CD1c-positive myeloid dendritic cell (primary cell): ENCODE results near the gene LGALS7.

ENCODE experiments used
- DNase-seq: peaks from one replicate; pipeline ENCODE4 v3.0.0-alpha.2; 2016; ENCODE audit errors: extremely low spot score

Gene LGALS7

DNA sequence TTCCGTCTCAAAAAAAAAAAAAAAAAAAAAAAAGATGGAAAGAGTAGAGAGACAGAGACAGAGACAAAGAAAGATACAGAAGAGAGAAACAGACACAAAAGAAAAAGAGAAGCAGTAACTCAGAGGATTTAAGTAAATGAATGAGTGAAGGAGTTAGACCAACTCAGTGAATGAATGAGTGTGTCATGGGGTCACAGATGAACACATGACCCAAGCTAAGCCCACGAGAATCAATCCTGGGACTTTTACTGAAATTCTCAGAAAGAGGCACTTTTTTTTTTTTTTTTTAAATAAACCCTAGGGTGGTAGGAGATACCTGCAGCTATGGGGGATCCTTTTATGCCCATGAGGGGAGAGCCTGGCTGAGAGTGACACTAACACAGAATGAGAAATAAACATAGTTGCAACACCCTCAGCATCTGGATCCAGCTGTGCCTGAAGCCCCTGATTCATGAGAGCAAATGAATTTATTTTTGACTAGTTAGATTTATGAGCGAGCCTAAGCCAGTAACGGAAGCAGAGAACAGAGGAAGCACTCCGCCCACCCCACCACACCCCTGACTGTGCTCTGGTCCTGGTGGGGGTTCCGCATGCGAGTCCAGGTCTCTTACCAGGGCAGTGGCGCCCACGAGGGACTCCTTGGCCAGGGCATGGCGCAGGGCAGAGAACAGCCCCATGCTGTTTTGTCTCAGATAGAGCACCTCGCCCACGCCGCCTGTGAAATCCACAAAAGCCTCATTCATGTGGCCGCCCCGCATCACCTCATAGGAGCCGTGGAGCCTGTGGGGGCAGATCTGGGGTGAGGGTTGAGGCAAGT is 33.7 kb downstream of the LGALS7 start:
- DNase-seq = peak; percentile 18

DNA sequence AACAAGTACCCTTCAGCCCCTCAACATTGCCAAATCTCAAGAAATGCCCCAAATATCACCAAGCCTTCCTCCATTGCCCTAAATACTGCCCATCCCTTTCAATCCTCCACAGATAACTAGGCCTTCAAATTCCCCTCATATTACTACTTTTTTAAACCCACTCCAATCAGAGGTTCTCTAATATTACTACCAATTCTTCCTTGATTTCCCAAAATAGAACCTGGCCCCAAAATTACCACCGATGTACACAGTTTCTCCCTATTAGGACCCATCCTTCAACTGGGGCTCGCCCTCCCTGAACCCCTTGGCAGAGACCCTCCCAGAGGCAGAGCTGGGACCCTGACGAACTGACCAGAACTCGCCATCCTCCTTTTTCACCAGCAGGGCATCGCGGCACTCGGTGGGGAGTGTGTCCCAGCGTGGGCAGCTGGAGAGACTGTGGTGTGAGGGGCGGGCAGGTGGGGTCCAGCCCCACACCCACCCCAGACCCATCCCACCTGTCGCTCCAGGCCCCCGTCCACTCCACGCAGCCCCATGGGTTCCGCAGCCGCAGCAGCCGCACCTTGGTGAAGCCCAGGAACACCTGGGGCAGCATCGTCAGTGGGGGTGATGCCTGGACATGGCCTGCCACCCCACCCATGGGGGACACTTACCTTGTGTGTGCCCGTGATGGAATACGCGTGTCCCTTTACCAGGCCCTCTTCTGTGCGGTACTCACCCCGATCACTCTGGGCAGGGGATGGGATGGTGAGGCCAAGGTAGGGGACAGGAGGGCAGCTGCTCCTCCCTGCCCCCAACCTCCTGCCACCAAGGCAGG is 35.2 kb downstream of the LGALS7 start:
- DNase-seq = no peak

GRCh38 chr19:38737281-38737865 is 35.9 kb downstream of the LGALS7 start:
- DNase-seq = no peak

GRCh38 chr19:38736413-38737280 is 36.7 kb downstream of the LGALS7 start:
- peak; percentile 37 for DNase-seq

DNA sequence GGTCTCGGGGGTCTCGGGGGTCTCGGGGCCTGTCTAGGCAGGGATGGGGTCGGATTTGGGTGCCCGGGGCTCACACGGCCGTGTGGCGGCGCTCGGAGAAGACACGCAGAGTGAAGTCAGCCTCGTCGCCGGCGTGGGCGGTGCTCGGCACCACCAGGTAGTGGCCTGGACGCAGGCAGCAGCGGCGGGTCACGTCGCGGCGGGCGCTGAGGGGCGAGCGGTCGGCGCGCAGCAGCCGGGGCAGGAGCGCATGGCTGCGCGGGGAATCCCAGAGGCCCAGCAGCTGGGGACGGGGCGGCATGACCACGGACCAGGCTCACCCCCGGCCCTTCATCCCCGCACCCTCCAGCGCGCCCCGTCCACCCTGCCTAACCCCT is 37.3 kb downstream of the LGALS7 start:
- peak; percentile 64 for DNase-seq

- DNase-seq = no peak
Observed at GRCh38 chr19:38735257-38735686, 38.0 kb downstream of the LGALS7 start.

DNA sequence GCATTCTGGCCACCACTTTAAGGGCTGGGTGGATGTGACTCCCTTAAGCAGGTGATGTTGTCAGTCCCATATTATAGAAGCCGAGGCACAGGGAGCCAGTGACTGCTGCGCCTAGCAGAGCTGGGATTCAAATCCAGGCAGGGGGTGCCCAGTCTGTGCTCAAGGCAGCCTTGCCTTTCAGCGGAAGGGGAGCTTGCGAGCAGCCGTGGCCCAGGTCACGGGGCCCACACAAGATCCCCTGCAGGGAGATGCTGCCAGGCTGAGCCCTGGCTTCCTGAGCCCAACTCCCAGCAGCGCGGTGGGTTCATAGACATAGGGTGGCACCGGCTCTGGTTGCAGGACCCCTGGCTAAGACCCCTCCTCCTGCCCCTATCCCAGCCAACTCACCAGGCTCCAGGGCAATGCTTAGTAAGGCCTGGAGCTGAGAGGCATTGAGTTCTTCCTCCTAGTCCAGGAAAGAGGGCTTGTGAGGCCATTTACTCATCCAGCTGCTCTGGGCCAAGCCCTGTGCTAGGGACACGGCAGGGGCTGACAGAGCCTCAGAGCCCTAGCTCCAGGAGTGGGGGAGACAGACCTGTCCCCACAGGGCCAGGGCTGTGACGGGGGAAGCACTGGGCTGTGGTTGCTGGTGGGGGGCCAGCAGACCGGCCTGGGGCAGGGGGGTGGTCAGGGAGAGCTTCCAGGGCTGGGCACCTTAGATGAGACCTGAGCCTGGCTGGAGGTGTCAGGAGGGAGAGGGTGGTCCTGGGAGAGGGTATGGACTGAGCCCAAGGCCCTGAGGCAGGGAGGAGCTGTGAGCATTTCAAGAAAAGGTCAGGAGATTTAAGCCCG is 38.7 kb downstream of the LGALS7 start:
- DNase-seq = peak; percentile 18

DNA sequence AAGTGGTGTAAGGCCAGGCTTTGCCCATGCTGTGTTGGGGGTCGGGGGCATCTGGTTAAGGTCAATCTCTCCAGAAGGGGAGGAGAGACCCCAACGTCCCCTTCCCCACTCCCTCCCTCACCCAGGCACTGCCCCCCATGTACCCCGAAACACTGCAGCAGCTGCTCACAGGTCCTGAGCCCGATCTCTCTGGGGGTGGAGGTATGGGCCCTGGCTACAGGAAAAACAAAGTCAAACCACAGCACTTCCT is 39.2 kb downstream of the LGALS7 start:
- no peak for DNase-seq

- no peak for DNase-seq
Observed at GRCh38 chr19:38733493-38734175, 39.7 kb downstream of the LGALS7 start.

DNA sequence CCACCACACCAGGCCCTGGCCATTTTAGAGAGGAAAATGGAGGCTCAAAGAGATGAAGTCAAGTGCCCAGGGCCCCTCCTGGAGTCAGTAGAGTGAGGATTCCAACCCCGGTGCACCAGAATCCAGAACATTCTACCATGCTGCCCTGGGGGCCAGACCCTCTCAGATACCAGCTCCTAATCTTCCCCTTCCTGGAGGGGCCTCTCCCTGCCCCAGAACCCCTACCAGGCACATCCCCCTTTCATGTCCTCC is 40.1 kb downstream of the LGALS7 start:
- no peak for DNase-seq

GRCh38 chr19:38731654-38732301 is 41.5 kb downstream of the LGALS7 start:
- no peak for DNase-seq

- no peak for DNase-seq
Observed at GRCh38 chr19:38730731-38731589, 42.4 kb downstream of the LGALS7 start.

DNA sequence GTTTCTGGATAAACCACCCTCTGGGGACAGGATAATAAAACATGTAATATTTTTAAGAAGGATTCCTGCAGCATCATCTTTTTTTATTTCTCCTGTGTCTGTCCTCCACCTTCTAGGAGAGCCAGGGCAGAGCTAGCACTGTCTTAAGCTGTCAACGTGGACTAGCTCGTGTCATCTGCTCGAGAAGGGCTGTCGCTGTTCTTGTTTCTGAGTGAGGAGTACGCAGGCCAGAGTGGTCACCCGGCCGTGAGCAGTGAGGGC is 42.9 kb downstream of the LGALS7 start:
- no peak for DNase-seq

GRCh38 chr19:38729653-38730469 is 43.5 kb downstream of the LGALS7 start:
- DNase-seq = peak; percentile 67

GRCh38 chr19:38728752-38729541 is 44.4 kb downstream of the LGALS7 start:
- no peak for DNase-seq

DNA sequence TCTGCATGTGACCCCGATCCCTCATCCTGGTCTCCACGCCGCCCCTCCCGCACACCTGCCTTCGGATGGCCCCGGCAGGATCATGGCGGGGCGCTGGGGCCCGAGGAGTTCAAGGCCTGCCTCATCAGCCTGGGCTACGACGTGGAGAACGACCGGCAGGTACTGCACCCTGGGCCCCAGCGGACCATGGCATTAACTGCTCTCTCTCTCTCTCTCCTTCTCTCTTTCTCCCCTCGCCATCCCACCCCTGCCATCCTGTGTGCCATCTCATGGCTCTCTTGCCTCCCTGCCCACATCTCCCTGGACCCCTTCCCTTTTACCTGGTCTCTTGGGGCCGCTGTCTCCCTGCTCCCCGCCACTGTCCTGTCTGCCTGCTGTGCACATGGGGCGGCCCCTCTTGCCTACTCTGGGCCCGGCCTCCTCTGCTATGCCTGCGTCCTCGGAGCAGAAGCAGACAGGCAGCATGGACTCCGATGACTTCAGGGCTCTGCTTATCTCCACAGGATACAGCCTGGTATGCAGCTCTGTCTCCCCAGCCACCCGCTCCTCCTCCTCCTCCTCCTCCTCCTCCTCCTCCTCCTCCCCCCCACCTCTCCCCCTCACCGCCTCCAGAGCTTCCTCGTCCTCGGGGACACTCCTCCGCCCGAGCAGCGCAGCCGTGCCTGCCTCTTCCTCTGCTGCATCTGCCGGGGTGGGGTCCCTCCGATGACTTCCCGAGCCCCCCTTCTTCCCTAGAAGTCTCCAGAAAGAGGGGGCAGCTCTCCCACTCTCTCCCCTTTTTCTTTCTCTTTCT is 45.3 kb downstream of the LGALS7 start:
- no peak for DNase-seq

DNA sequence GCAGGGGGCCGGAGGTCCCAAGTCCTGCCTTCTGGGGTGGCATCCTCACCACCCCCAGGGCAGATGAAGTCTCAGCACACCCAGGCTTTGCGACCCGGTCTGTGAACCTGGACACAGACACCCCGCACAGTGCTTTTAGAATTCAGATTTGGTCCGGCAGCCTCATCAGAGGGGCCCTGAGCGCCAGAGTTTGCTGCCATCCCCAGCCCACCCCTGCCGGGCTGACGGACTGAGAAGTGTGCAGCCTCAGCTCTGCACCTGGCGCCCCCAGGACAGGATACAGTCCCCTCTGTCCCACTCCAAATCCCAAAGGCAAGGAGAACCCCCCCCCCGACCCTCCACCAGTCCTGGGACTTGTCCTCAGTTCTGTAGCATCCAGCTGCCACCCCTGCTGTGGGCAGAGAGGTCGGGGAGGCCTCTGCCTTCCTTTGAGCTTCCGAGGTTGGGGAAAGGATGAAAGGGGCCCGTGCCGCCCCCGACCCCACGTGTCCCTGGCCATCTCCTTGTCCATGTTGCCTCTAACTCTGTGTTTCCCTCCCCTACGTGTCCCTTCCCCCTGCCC is 45.9 kb downstream of the LGALS7 start:
- DNase-seq = no peak
